HFFc6 (cell line): Measurements from ENCODE around the gene MCRIP1. TPM values are rescaled to one million over a fixed set of nuclear protein-coding genes. Genes with fewer than 3 reads are reported as not detected.

ENCODE experiments used
- DNase-seq: peaks from one replicate; pipeline ENCODE4 v3.0.0-alpha.2; 2018
- H3K27ac Mint-ChIP-seq: 2 replicates; pipeline ENCODE4 v1.8.0; 2020; ENCODE audit warnings: mild to moderate bottlenecking, mixed read lengths
- H3K27me3 Mint-ChIP-seq: 2 replicates; pipeline ENCODE4 v1.8.0; 2021; ENCODE audit warnings: mild to moderate bottlenecking, moderate library complexity, mixed read lengths; ENCODE audit not compliant: insufficient read depth
- H3K36me3 Mint-ChIP-seq: 2 replicates; pipeline ENCODE4 v1.8.0; 2021; ENCODE audit warnings: low read depth, mixed read lengths
- H3K4me1 Mint-ChIP-seq: 2 replicates; pipeline ENCODE4 v1.8.0; 2020; ENCODE audit warnings: low read depth, mixed read lengths
- H3K4me3 Mint-ChIP-seq: 2 replicates; pipeline ENCODE4 v1.8.0; 2020; ENCODE audit warnings: mild to moderate bottlenecking, moderate library complexity, mixed read lengths
- H3K9me3 Mint-ChIP-seq: 2 replicates; pipeline ENCODE4 v1.8.0; 2020; ENCODE audit warnings: mild to moderate bottlenecking, mixed read lengths
- CTCF ChIP-seq: fragments of 200-600 bp; sonication (generic); IDR thresholded peaks from 2 replicates; pipeline ENCODE4 v1.5.0; 2021; ENCODE audit warnings: antibody characterized with exemption, mild to moderate bottlenecking
- total RNA-seq, 6 experiments: library from RNA; stranded (reverse); fragmentation: NEBNext Ultra II Directional; extraction: Animal tissue kit (Norgen Biotek cat#: 25700); gene quantifications; 2 replicates in 1 of 6; 3 replicates in 5 of 6; pipeline ENCODE4 v1.2.3, GENCODE V29; 2021

The MCRIP1 gene
- total RNA-seq, 6 experiments from 2014 or later: 88.0 to 103 (median 92.8) TPM

- Mint-ChIP-seq H3K4me3 (no peak overlapping the region), H3K9me3 (no peaks in the 10 kb centered on the region), H3K27me3 (peaks cover 3% of the 10 kb centered on the region; the same call in 1 of the 2 replicates), H3K4me1 (peaks cover 7% of the 10 kb centered on the region), H3K27ac (peak overlapping the region; percentile 29; the same call in 1 of the 2 replicates), H3K36me3 (no peaks in the 10 kb centered on the region; the same call in 1 of the 2 replicates)
- no peak for TF ChIP-seq CTCF
- peak; percentile 73 for DNase-seq
Measured at GRCh38 chr17:81837641-81838040, 4.5 kb upstream of the MCRIP1 start.

GRCh38 chr17:81834831-81835267, 1.8 kb upstream of the MCRIP1 start, which contains the start of gene PPP1R27:
TSS of gene PPP1R27 (minus strand) at chr17:81835050. CDS start at chr17:81834953, 97 bp downstream.
- Mint-ChIP-seq H3K27me3 (peaks cover 2% of the 10 kb centered on the region; the same call in 1 of the 2 replicates), H3K9me3 (no peaks in the 10 kb centered on the region)
- DNase-seq: no peak

GRCh38 chr17:81833921-81834830, 1.1 kb upstream of the MCRIP1 start:
- DNase-seq: no peak
- no peaks in the 10 kb centered on the region for H3K9me3 Mint-ChIP-seq
- peaks cover 2% of the 10 kb centered on the region; the same call in 1 of the 2 replicates for H3K27me3 Mint-ChIP-seq
- H3K36me3 Mint-ChIP-seq: no peaks in the 10 kb centered on the region
- no peak for TF ChIP-seq CTCF
- peaks cover 21% of the 10 kb centered on the region for H3K4me1 Mint-ChIP-seq
- peak overlapping the region; percentile 92 for H3K27ac Mint-ChIP-seq
- H3K4me3 Mint-ChIP-seq: peak overlapping the region; percentile 87

More at GRCh38 chr17:81834831-81835267, 1.8 kb upstream of the MCRIP1 start, which contains the start of gene PPP1R27:
- Mint-ChIP-seq H3K4me1 (peaks cover 21% of the 10 kb centered on the region), H3K27ac (peak within 1 kb of the TSS; percentile 92), H3K4me3 (peak within 1 kb of the TSS; percentile 87), H3K36me3 (no peaks in the 10 kb centered on the region)
- TF ChIP-seq CTCF: no peak

GRCh38 chr17:81832608-81833159, 407 bp downstream of the MCRIP1 start:
- no peaks in the 10 kb centered on the region for H3K36me3 Mint-ChIP-seq
- peak; percentile 10 for DNase-seq
- H3K4me3 Mint-ChIP-seq: peak overlapping the region; percentile 86
- TF ChIP-seq CTCF: no peak
- peaks cover 2% of the 10 kb centered on the region; the same call in 1 of the 2 replicates for H3K27me3 Mint-ChIP-seq
- peak overlapping the region; percentile 95 for H3K27ac Mint-ChIP-seq
- H3K9me3 Mint-ChIP-seq: no peaks in the 10 kb centered on the region
- peaks cover 17% of the 10 kb centered on the region for H3K4me1 Mint-ChIP-seq

- peaks cover 14% of the 10 kb centered on the region for H3K4me1 Mint-ChIP-seq
- H3K27ac Mint-ChIP-seq: peak overlapping the region; percentile 95
- H3K27me3 Mint-ChIP-seq: peaks cover 2% of the 10 kb centered on the region; the same call in 1 of the 2 replicates
- no peak for TF ChIP-seq CTCF
- H3K4me3 Mint-ChIP-seq: peak overlapping the region; percentile 86
- peak; percentile 60 for DNase-seq
- no peaks in the 10 kb centered on the region for H3K9me3 Mint-ChIP-seq
- no peaks in the 10 kb centered on the region for H3K36me3 Mint-ChIP-seq
Measured at GRCh38 chr17:81831957-81832607, 1.0 kb downstream of the MCRIP1 start.
